Breast epithelium (tissue), 4 donors: ENCODE results near the gene MAP3K8. TPM values are rescaled to one million over a fixed set of nuclear protein-coding genes. Genes with fewer than 3 reads are reported as not detected.
A peak's percentile ranks its signal among the peaks of the same experiment; 100 is the strongest.

ENCODE experiments used
- DNase-seq, 2 donors: peaks; one replicate each; pipeline ENCODE4 v3.0.0-alpha.2; 2019; ENCODE audit warnings: low spot score in 2 of 2
- H3K27ac ChIP-seq, 2 donors: fragments of 200-600 bp; sonication (generic) in 1 of 2; one replicate each; pipeline ENCODE4 v1.5.1; 2016 to 2019; ENCODE audit warnings: mild to moderate bottlenecking in 1 of 2
- H3K27me3 ChIP-seq, 2 donors: fragments of 200-600 bp; sonication (generic) in 1 of 2; one replicate each; pipeline versions ENCODE4 v1.5.1 to v1.6.0; 2017 to 2019; ENCODE audit warnings: control low read depth in 1 of 2, mild to moderate bottlenecking in 1 of 2
- H3K36me3 ChIP-seq: fragments of 200-600 bp; one replicate; pipeline ENCODE4 v1.5.1; 2019
- H3K4me1 ChIP-seq, 2 donors: fragments of 200-600 bp; sonication (generic); one replicate each; pipeline ENCODE4 v1.5.1; 2016 to 2019; ENCODE audit warnings: control low read depth in 1 of 2
- H3K4me3 ChIP-seq, 3 donors: fragments of 200-600 bp; sonication (generic); 1 replicate in 2 of 3; 2 replicates in 1 of 3; pipeline ENCODE4 v1.5.1; 2016 to 2019; ENCODE audit warnings: mild to moderate bottlenecking in 3 of 3, moderate library complexity in 2 of 3
- H3K9me3 ChIP-seq, 2 donors: fragments of 200-600 bp; sonication (generic) in 1 of 2; one replicate each; pipeline ENCODE4 v1.5.1; 2016 to 2019; ENCODE audit warnings: control low read depth in 1 of 2
- CTCF ChIP-seq, 3 donors: fragments of 450-650 bp; IDR thresholded peaks; one replicate each; pipeline ENCODE4 v1.5.1; 2016 to 2017; ENCODE audit warnings: antibody characterized with exemption in 3 of 3, mild to moderate bottlenecking in 3 of 3, moderate library complexity in 3 of 3
- POLR2A ChIP-seq: fragments of 450-650 bp; IDR thresholded peaks from one replicate; pipeline ENCODE4 v1.6.1; 2016; ENCODE audit warnings: antibody characterized with exemption, mild to moderate bottlenecking, moderate library complexity
- POLR2AphosphoS5 ChIP-seq, 3 donors: sonication (generic); formaldehyde crosslinking; IDR thresholded peaks; one replicate each; pipeline ENCODE4 v1.6.1; 2017; ENCODE audit warnings: antibody characterized with exemption in 3 of 3
- intact Hi-C: fragments of 100-400 bp; cut with DNase I; formaldehyde crosslinking; loops from one replicate; pipeline ENCODE4 v1.15.1; 2023; ENCODE audit warnings: low total_unique reads
- total RNA-seq, 3 donors: library from RNA; depleted of rRNA; stranded (reverse); fragments of >200 nt; gene quantifications; one replicate each; pipeline ENCODE4 v1.1.0, GENCODE V29; 2016

The MAP3K8 gene
- 10 to 100 TPM; 34.4 to 45.9 (median 40.2) TPM for total RNA-seq

GRCh38 chr10:30433730-30434272 is at the start of gene MAP3K8:
TSS of gene MAP3K8 (plus strand) at chr10:30434184. CDS start at chr10:30438939, 4,755 bp downstream.
- Histone ChIP-seq H3K9me3 (no peaks in the 10 kb centered on the region), H3K27me3 (no peaks in the 10 kb centered on the region), H3K36me3 (no peaks in the 10 kb centered on the region), H3K27ac (peak within 1 kb of the TSS; percentile 98 to 100), H3K4me3 (peak within 1 kb of the TSS; percentile 75 to 93 (median 90)), H3K4me1 (peaks cover 0 to 10% of the 10 kb centered on the region in 2 donors)
- intact Hi-C loops, result loop anchor here (5.0 kb wide), 1 partner anchor 542 kb away; no protein-coding TSS in a partner anchor
- TF ChIP-seq POLR2AphosphoS5 (IDR thresholded peaks at IDR 0.05) (peak; percentile 73 to 83 (median 76)), CTCF (IDR thresholded peaks at IDR 0.05) (no peak), POLR2A (peak; percentile 62)
- peak; percentile 82 to 90 for DNase-seq

DNA sequence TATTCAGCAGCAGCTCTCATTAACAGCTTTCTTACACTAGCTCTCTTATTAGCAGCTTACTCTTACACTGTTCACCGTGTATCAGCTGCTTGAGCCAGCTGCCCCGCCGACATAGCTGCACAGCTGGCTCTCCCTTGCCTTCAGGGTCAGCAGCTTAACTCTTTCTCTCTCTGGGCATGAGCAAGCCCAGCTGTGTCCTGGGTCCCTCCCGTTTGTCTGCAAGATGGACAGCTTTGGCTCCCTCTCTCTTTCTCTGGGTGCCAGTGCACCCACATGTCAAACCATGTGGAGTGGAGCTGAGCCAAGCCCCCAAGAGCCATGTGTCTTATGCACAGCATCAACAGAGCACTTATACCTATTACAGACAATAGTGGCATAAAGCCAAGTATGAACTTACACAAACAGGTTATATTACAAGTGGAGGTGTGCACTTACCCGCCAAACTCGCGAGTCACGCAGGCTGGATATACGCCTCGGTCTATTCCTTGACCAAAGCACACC is 49.2 kb upstream of the MAP3K8 start:
- Histone ChIP-seq H3K4me3 (no peak overlapping the region), H3K27ac (no peak overlapping the region), H3K36me3 (no peaks in the 10 kb centered on the region), H3K27me3 (no peaks in the 10 kb centered on the region), H3K9me3 (no peaks in the 10 kb centered on the region), H3K4me1 (no peaks in the 10 kb centered on the region)
- intact Hi-C loops, result no loop called here
- TF ChIP-seq POLR2AphosphoS5 (IDR thresholded peaks at IDR 0.05) (no peak), CTCF (IDR thresholded peaks at IDR 0.05) (no peak), POLR2A (no peak)
- no peak for DNase-seq

DNA sequence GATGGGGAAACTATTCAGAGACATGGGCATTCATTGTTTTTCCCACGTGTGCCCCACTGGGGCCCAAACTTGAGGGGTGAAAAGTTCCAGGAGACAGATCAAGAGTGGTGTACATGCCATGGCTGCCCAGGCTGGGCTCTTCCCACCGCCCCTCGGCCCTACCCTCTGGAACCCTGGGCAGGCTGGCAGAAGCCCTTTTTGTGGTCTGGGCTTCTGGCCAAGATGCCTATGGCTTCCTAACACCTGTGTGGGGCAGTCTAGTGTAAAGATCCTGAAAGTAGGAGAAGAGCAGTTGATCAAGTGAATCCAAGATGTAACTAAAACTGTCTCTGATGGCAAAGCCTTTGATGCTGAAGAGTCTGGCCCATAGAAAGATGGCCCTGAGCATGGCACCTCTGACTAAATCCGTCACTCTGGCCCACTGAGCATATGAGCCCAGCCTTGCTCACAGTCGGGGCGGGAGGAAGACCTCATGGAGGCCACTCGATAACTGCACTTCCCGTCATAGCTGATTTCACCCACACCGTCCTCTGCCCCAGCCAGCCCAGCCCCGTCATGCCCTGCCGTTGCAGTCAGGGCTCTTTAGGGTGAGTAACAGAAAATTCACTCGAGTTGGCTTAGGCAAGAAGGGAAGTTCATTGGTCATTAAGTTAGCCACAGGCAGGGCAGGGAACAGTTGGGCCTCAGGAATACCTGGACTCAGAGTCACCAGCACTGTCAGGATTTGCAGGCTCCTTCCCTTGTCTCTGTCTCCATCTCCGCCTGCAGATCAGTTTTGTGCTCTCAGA is 47.0 kb upstream of the MAP3K8 start:
- no peak overlapping the region for H3K4me3 ChIP-seq
- no peak overlapping the region for H3K27ac ChIP-seq
- H3K36me3 ChIP-seq, result no peaks in the 10 kb centered on the region
- no peaks in the 10 kb centered on the region for H3K4me1 ChIP-seq
- no peaks in the 10 kb centered on the region for H3K27me3 ChIP-seq
- DNase-seq, result no peak
- TF ChIP-seq POLR2AphosphoS5 (IDR thresholded peaks at IDR 0.05) (no peak), CTCF (IDR thresholded peaks at IDR 0.05) (no peak), POLR2A (no peak)
- H3K9me3 ChIP-seq, result no peaks in the 10 kb centered on the region
- intact Hi-C loops, result no loop called here

- no peak for DNase-seq
- TF ChIP-seq POLR2AphosphoS5 (IDR thresholded peaks at IDR 0.05) (no peak), CTCF (IDR thresholded peaks at IDR 0.05) (no peak), POLR2A (no peak)
Observed at GRCh38 chr10:30387646-30388243, 46.2 kb upstream of the MAP3K8 start.

GRCh38 chr10:30389543-30389942 is 44.4 kb upstream of the MAP3K8 start:
- intact Hi-C loops, result no loop called here
- Histone ChIP-seq H3K27me3 (no peaks in the 10 kb centered on the region), H3K27ac (no peak overlapping the region), H3K9me3 (no peaks in the 10 kb centered on the region), H3K4me3 (no peak overlapping the region), H3K36me3 (no peaks in the 10 kb centered on the region), H3K4me1 (no peaks in the 10 kb centered on the region)
- no peak for DNase-seq
- TF ChIP-seq POLR2A, result no peak
- TF ChIP-seq CTCF (IDR thresholded peaks at IDR 0.05), result no peak
- TF ChIP-seq POLR2AphosphoS5 (IDR thresholded peaks at IDR 0.05), result no peak

More at GRCh38 chr10:30387646-30388243, 46.2 kb upstream of the MAP3K8 start:
- H3K36me3 ChIP-seq, result no peaks in the 10 kb centered on the region
- intact Hi-C loops, result no loop called here
- H3K4me3 ChIP-seq, result no peak overlapping the region
- no peaks in the 10 kb centered on the region for H3K27me3 ChIP-seq
- H3K9me3 ChIP-seq, result no peaks in the 10 kb centered on the region
- H3K4me1 ChIP-seq, result no peaks in the 10 kb centered on the region
- H3K27ac ChIP-seq, result no peak overlapping the region
